Sigmoid colon (tissue), 4 donors: ENCODE measurements around the gene OR2V2.

Experiments
- POLR2A ChIP-seq, 2 donors: fragments of 450-650 bp; IDR thresholded peaks; one replicate each; pipeline ENCODE4 v1.6.1; 2016; ENCODE audit warnings: antibody characterized with exemption in 2 of 2, mild to moderate bottlenecking in 2 of 2, moderate library complexity in 2 of 2
- POLR2AphosphoS5 ChIP-seq, 4 donors: sonication (generic); formaldehyde crosslinking; IDR thresholded peaks; one replicate each; pipeline ENCODE4 v1.6.1; 2017; ENCODE audit warnings: antibody characterized with exemption in 4 of 4
- TF ChIP-seq, protein P1 (sequence below), 4 experiments: fragments of 450-650 bp in 3 of 4; fragments of 200-600 bp in 1 of 4; IDR thresholded peaks; one replicate each; pipeline ENCODE4 v1.5.1; 2016 to 2019; ENCODE audit warnings: antibody characterized with exemption in 4 of 4, mild to moderate bottlenecking in 3 of 4, moderate library complexity in 2 of 4

DNA sequence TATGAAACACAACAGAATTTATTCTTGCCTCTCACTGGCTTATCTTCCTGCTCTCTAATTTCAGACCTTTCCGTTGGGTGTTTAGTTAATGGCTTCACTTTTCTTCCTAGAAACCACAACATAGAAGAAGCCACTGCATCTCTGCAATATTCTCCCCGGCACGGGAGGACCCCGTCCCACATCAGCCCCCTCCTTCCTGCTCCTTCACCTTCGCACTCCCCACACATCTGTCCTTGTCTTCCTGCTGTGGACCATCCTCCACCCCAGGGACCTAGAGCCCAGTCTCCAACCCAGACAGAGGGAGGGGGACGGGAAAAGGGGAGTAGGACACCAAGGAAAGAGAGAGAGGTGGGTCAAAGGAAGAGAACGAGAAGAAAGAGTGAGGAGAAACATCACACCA, 17.8 kb upstream of the OR2V2 start:
- TF ChIP-seq, protein P1, sequence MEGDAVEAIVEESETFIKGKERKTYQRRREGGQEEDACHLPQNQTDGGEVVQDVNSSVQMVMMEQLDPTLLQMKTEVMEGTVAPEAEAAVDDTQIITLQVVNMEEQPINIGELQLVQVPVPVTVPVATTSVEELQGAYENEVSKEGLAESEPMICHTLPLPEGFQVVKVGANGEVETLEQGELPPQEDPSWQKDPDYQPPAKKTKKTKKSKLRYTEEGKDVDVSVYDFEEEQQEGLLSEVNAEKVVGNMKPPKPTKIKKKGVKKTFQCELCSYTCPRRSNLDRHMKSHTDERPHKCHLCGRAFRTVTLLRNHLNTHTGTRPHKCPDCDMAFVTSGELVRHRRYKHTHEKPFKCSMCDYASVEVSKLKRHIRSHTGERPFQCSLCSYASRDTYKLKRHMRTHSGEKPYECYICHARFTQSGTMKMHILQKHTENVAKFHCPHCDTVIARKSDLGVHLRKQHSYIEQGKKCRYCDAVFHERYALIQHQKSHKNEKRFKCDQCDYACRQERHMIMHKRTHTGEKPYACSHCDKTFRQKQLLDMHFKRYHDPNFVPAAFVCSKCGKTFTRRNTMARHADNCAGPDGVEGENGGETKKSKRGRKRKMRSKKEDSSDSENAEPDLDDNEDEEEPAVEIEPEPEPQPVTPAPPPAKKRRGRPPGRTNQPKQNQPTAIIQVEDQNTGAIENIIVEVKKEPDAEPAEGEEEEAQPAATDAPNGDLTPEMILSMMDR (IDR thresholded peaks at IDR 0.05): no peak
- TF ChIP-seq POLR2AphosphoS5 (IDR thresholded peaks at IDR 0.05) (no peak), POLR2A (IDR thresholded peaks at IDR 0.05) (no peak)
